Activated T-cell treated with anti-CD3 and anti-CD28 coated beads, Interleukin-2, amount 50 U/mL, for 24 hours (primary cell): Measurements from ENCODE around the gene PLCB4.

ENCODE experiments used
- DNase-seq: peaks from one replicate; pipeline ENCODE4 v3.0.0-alpha.2; 2020
- H3K27ac Mint-ChIP-seq: 2 replicates; pipeline ENCODE4 v1.8.0; 2020; ENCODE audit warnings: mild to moderate bottlenecking, mixed read lengths
- H3K27me3 Mint-ChIP-seq: 2 replicates; pipeline ENCODE4 v1.8.0; 2020; ENCODE audit warnings: mixed read lengths
- H3K36me3 Mint-ChIP-seq: 2 replicates; pipeline ENCODE4 v1.8.0; 2020; ENCODE audit warnings: low read depth, mixed read lengths
- H3K4me1 Mint-ChIP-seq: 2 replicates; pipeline ENCODE4 v1.8.0; 2020; ENCODE audit warnings: low read depth, mixed read lengths
- H3K4me3 Mint-ChIP-seq: 2 replicates; pipeline ENCODE4 v1.8.0; 2020; ENCODE audit warnings: mild to moderate bottlenecking, moderate library complexity, mixed read lengths
- H3K9me3 Mint-ChIP-seq: 2 replicates; pipeline ENCODE4 v1.8.0; 2020; ENCODE audit warnings: mixed read lengths

PLCB4 gene

DNA sequence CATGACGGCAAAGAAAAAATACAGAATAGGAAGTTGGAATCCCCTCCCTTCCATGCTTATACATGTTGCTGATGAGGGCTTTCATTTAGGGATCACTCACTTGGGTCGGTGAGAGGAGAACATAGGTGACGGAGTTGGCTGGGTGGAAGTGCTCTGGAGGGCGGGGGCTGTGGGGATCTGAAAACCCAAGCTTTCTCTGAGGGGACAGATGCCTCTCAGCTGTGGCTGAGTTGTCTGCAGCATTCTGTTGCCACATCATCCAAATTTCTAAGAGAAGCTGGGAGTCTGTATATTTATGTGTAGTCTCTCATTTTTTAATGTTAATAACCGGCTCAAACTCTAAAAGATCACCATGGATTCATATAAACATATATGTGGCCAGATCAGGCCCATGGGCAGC lies 141.5 kb downstream of the PLCB4 start:
- no peak for DNase-seq

DNA sequence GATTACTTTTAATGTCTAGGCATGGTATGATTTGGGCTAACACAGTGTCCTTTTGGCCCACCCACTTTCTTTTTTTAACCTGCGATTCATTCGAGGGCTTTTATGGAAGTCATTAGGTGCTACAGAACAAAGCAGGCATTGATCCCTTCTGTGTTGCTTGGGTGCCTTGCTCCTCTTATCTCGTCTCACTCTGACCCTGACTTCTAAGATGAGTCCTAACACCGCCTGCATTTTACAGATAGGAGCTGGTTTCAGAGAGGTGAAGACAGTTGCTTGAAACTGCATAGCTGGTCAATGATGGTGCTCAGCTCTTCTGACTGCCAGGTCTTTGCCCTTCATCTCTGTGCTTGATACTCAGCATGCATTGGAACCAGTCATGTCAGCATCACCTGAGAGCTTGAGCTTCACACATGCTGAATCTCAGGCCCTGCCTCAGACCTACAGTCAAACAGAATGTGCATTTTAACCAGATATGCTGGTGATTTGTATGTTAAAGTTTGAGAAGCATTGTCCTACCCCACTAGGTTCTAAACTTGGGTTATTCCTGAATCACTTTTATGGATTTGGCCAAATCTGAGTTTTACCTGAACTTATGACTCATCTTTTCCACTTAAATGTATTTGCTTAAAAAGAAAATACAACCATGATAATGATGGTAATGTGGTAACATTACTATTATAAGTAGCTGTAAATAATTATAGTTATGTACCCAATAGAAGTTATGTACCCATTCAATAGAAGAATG lies 142.3 kb downstream of the PLCB4 start:
- H3K36me3 Mint-ChIP-seq: no peaks in the 10 kb centered on the region
- H3K4me3 Mint-ChIP-seq: no peak overlapping the region
- no peak overlapping the region for H3K27ac Mint-ChIP-seq
- DNase-seq: no peak
- no peaks in the 10 kb centered on the region for H3K27me3 Mint-ChIP-seq
- H3K9me3 Mint-ChIP-seq: peaks cover 2% of the 10 kb centered on the region
- H3K4me1 Mint-ChIP-seq: no peaks in the 10 kb centered on the region

More for the DNA sequence above, 141.5 kb downstream of the PLCB4 start:
- Mint-ChIP-seq H3K27me3 (no peaks in the 10 kb centered on the region), H3K9me3 (peaks cover 2% of the 10 kb centered on the region), H3K36me3 (no peaks in the 10 kb centered on the region), H3K4me1 (no peaks in the 10 kb centered on the region), H3K27ac (no peak overlapping the region), H3K4me3 (no peak overlapping the region)

DNA sequence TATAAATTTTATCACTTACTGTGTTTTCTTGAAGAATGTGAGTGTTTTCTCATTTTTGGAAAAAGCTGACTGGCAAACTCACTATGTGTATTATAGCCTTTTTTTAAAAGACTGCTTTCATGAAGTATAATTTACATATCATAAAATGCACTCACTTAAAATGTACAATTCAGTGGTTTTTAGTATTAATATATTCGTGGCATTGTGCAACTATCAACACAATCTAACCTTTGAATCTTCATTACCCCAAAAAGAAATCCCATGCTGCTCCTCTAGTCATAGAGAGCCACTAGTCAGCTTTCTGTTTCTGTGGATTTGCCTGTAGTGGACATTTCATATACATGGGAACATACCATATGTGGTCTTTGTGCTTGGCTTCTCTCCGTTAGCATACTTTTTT lies 143.8 kb downstream of the PLCB4 start:
- no peaks in the 10 kb centered on the region for H3K36me3 Mint-ChIP-seq
- H3K4me1 Mint-ChIP-seq: no peaks in the 10 kb centered on the region
- H3K9me3 Mint-ChIP-seq: peaks cover 2% of the 10 kb centered on the region
- no peaks in the 10 kb centered on the region for H3K27me3 Mint-ChIP-seq
- no peak overlapping the region for H3K4me3 Mint-ChIP-seq
- no peak for DNase-seq
- no peak overlapping the region for H3K27ac Mint-ChIP-seq

DNA sequence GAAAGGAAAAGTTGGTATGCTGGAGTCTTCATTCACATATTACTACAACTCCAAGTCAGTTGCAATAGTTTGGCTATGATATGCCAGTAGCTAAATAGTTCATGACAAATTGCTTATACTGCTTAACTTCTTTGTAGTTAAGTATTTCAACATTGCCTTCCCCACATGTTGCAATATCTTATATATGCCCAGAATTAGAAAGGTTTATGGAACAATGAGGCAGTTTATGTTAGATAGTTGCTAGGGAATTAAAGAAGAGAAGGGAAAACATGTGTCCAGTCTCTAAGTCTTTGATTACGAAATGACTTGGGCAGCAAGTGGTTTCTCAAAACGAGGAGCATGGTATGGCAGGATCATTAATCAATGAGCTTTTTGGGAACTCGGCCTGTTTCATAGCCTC lies 145.8 kb downstream of the PLCB4 start:
- no peaks in the 10 kb centered on the region for H3K27me3 Mint-ChIP-seq

DNA sequence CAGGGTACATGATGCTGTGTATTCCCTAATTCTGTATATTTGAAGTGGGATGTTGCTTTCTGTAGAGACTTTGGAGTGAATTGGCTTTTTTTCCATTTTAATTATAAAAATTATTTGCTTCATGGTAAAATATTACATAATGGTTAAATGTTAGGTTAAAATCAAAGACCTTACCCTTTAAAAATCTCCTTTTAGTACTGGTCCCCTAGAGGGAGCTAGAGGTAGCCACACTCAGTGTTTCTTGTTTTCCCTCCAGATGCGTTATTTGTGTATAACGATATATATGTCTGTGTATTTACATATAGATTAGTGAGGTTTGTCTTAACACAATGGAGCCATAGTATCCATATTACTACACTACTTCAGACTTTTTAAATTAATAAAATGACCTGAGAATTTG lies 146.7 kb downstream of the PLCB4 start:
- Mint-ChIP-seq H3K36me3 (no peaks in the 10 kb centered on the region), H3K4me3 (no peak overlapping the region), H3K27ac (no peak overlapping the region), H3K9me3 (no peaks in the 10 kb centered on the region), H3K4me1 (no peaks in the 10 kb centered on the region), H3K27me3 (no peaks in the 10 kb centered on the region)
- DNase-seq: no peak

More for the DNA sequence above, 145.8 kb downstream of the PLCB4 start:
- no peaks in the 10 kb centered on the region for H3K36me3 Mint-ChIP-seq
- H3K27ac Mint-ChIP-seq: no peak overlapping the region
- H3K9me3 Mint-ChIP-seq: peaks cover 2% of the 10 kb centered on the region
- no peak overlapping the region for H3K4me3 Mint-ChIP-seq
- no peak for DNase-seq
- H3K4me1 Mint-ChIP-seq: no peaks in the 10 kb centered on the region

DNA sequence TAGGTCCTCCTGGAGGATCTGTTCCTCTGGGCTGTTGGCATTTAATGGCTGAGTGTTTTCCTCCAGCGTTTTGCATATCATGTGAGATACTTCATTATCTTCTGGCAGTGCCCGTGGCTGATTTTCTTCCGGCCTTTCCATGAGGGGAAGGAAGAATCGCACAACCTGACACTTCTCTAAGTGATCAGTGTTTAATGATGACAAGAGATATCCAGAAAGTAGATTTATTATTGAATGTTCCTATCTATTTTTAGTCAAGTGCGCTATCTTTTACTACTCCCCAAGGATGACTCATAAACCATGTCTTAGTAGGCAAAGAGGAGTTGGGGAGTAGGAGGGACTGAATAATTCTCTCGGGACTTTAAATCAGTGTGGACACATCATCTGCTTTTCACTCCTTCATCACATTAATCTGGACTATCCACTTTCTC lies 149.7 kb downstream of the PLCB4 start:
- H3K36me3 Mint-ChIP-seq: no peaks in the 10 kb centered on the region
- H3K4me3 Mint-ChIP-seq: no peak overlapping the region
- no peak for DNase-seq
- H3K9me3 Mint-ChIP-seq: no peaks in the 10 kb centered on the region
- H3K4me1 Mint-ChIP-seq: no peaks in the 10 kb centered on the region
- no peaks in the 10 kb centered on the region for H3K27me3 Mint-ChIP-seq
- no peak overlapping the region for H3K27ac Mint-ChIP-seq

DNA sequence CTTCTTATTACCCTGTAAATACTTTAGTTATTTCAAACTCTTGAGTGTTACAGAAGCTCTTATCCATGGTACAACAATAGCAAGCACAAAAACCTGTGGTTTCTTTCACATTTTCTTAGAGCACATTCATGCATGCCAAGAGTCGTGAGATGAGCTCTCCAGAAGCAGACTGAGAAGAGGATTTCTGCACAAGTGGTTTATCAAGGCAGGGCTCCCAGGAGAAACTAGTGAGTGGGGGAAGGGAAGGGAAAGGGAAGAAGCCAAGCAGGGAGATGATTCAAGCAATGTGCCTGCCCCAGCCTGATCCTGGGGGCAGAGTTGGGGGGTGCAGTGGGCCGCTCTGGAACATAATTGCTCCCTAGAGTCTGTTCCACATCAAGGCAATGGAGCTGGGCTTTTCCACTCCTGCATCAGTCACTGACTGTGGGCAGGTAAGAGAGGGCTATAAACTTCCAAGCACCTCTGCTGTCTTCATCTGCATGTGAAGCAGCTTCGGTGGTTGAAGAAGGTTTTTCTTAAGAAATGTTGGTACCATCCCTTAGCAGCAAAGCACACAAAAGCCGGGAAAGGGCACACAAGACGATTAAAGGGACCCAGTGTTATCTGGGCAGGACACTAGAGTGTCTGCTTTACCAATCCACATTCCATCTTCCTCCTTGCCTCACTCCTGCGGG lies 152.1 kb downstream of the PLCB4 start:
- Mint-ChIP-seq H3K4me3 (no peak overlapping the region), H3K27ac (no peak overlapping the region), H3K9me3 (no peaks in the 10 kb centered on the region), H3K36me3 (no peaks in the 10 kb centered on the region), H3K27me3 (no peaks in the 10 kb centered on the region), H3K4me1 (no peaks in the 10 kb centered on the region)
- no peak for DNase-seq

DNA sequence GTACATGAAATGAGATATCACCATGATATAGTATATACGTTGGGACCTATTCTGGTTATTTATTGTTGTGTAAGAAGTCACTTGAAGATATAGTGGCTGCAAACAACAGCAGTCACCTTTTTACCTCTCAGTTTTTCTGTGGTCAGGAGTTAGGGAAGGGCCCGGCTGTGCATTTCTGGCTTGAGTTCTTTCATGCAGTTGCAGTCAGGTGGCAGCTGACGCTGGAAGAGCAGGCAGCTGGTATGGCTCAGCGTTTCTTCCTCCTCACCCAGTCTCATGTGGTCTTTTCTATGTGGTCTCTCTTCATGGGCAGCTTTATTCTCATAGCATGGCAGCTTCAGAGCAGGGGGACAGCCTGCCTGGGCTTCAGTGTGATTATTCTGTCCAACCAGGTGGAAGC lies 154.4 kb downstream of the PLCB4 start:
- Mint-ChIP-seq H3K36me3 (no peaks in the 10 kb centered on the region), H3K27ac (no peak overlapping the region), H3K27me3 (no peaks in the 10 kb centered on the region), H3K4me1 (no peaks in the 10 kb centered on the region), H3K9me3 (no peaks in the 10 kb centered on the region), H3K4me3 (no peak overlapping the region)
- DNase-seq: no peak

DNA sequence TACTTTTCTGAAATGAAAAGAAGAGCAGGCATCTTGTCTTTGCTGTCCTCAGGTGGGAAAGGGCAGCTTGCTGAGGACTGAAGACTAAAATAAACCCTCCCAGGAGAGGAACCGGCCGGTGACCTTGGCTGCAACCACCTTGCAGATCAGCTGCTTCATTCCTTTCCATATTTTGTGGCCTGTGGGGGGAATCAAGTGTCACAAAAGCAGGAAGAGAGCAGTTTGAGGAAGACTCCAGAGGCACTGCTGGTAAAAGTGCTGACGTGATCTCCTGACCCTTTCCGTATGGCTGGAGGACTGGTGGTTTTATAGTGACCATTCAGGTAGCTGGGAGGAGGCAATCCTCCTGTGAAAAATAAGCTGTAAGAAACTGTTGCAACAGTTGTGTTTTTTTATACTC lies 157.0 kb downstream of the PLCB4 start:
- Mint-ChIP-seq H3K9me3 (no peaks in the 10 kb centered on the region), H3K4me1 (no peaks in the 10 kb centered on the region), H3K36me3 (no peaks in the 10 kb centered on the region), H3K4me3 (no peak overlapping the region), H3K27ac (no peak overlapping the region), H3K27me3 (no peaks in the 10 kb centered on the region)
- no peak for DNase-seq

DNA sequence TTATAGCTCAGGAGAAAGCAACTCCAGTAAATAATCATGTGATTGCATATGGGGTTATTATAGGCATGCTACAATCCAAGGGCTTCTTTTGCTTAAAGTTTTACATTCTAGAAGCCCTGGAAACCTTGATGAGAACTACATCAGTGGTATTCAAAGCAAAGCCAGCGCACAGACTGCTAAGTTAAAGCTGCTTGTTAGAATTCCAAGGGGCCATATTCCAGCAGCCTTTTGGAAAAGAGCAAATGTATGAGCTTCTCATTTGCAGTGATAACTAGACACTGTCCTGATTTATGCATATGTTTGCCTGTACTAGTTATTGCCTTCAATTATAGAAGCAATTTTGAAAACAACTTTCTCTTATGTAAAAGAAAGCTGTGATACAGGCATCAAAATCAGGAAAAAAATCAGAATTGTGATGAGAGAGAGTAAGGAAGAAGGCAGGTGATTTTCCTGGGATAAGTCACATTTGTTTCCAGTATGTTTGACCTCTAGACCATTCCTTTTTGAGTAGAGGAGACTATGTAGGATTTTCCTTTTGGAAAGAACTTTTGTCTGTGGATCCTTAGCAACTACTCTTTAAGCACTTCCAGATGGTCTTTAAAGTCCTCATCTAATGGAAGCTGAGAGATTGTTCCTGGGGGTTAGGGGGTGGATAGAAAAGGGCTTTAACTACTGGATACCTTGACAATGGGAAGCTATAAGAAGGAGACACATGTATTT lies 159.2 kb downstream of the PLCB4 start:
- H3K27me3 Mint-ChIP-seq: no peaks in the 10 kb centered on the region
- H3K36me3 Mint-ChIP-seq: no peaks in the 10 kb centered on the region
- H3K9me3 Mint-ChIP-seq: no peaks in the 10 kb centered on the region
- DNase-seq: no peak
- no peaks in the 10 kb centered on the region for H3K4me1 Mint-ChIP-seq
- no peak overlapping the region for H3K4me3 Mint-ChIP-seq
- no peak overlapping the region for H3K27ac Mint-ChIP-seq

DNA sequence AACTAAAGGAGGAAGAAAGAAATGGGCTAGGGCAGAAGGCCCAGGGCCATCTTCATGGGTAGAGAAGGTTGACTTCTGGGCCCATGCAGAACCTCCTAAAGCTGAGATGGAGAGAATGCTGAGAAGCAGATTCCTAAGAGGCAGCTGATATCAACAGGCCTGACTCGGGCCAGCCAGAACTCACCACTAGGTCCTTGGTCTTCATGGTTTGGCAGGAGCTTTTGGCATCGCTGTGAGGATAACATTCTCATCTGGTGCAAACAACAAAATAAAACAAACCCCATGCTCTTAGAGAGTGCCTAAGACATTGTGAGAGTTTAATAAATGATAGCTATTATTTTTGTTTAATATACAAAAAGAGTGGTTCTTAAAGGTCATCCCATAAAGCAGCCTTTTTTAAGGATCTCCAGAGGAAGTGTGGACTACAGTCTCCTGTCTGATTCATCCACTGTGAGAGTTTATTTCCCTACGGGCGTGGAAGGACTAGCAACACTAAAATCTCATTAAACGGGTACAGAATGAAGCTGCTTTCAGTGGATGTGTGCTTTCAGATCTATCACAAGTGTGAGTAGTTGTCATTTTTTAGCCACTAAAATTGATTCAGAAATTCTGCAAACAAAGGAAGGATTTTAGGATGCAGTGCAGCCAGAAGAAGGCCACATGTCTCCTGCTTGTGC lies 160.0 kb downstream of the PLCB4 start:
- Mint-ChIP-seq H3K27me3 (no peaks in the 10 kb centered on the region), H3K4me3 (no peak overlapping the region), H3K4me1 (no peaks in the 10 kb centered on the region), H3K9me3 (no peaks in the 10 kb centered on the region), H3K27ac (no peak overlapping the region), H3K36me3 (no peaks in the 10 kb centered on the region)
- no peak for DNase-seq

DNA sequence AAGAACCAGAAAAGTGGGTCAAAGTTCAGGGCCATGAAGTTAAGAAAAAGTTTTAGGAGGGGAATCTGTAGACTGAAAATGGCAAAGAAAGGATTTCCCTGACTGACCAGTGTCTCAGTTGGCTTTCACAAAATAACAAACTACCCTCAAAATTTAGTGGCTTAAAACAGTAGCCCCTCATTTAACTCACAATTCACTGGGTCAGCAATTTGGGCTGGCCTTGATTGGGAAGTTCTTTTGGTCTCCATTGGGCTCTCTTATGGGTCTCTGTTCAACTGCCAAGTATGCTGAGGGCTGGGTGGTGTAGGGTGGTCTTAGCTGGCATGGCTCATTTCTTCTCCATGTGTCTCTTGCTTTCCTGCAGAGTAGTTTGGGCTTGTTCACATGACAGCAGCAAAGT lies 161.5 kb downstream of the PLCB4 start:
- Mint-ChIP-seq H3K4me1 (no peaks in the 10 kb centered on the region), H3K9me3 (no peaks in the 10 kb centered on the region), H3K27me3 (no peaks in the 10 kb centered on the region), H3K36me3 (no peaks in the 10 kb centered on the region), H3K4me3 (no peak overlapping the region), H3K27ac (no peak overlapping the region)
- no peak for DNase-seq

DNA sequence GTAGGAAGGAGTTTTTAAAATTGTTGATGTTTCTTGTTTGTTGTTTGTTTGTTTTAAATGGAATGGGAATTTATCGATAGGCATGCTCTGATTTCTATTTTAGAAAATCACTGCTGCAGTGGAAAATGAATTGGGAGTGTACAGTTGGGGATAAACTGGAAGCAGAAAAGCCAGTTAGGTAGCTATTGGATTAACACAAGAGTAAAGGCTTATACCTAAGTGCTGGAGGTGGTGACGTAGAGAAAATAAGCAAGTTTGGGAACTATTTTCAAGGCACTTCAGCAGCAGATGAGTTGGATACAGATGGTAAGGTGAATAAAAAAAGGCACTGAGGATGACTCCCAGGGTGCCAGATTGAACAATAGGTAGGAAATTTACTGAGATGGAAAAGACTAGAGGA lies 164.9 kb downstream of the PLCB4 start:
- Mint-ChIP-seq H3K9me3 (no peaks in the 10 kb centered on the region), H3K27ac (no peak overlapping the region), H3K36me3 (no peaks in the 10 kb centered on the region), H3K27me3 (no peaks in the 10 kb centered on the region), H3K4me1 (no peaks in the 10 kb centered on the region), H3K4me3 (no peak overlapping the region)
- DNase-seq: no peak

DNA sequence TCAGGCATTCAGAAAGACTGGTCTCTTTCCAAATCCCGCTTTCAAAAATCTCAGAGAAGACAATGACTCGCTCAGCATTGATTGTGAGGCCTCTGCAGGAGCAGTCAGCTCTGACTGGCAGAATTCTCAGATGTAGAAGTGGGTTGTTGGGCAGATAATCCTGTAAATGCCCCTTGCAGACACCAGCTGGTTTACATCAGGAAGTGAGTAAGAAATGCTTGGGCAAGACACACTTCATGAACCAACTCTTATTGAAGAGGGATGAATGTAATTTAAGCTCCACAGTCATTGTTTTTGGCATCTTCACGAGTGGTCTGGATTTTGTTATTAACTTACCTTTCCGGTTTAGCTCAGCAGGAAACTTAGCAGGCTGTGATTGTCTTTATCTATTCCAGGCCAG lies 166.6 kb downstream of the PLCB4 start:
- no peak overlapping the region for H3K4me3 Mint-ChIP-seq
- H3K27ac Mint-ChIP-seq: no peak overlapping the region
- no peak for DNase-seq
- no peaks in the 10 kb centered on the region for H3K4me1 Mint-ChIP-seq
- no peaks in the 10 kb centered on the region for H3K36me3 Mint-ChIP-seq
- H3K9me3 Mint-ChIP-seq: no peaks in the 10 kb centered on the region
- H3K27me3 Mint-ChIP-seq: no peaks in the 10 kb centered on the region
